ENCODE results near the gene TAC4. TPM values are rescaled to one million over a fixed set of nuclear protein-coding genes. Genes with fewer than 3 reads are reported as not detected.

The TAC4 gene
- total and polyA plus RNA-seq, 2 of the 13 experiments (the other 11 are each of a cell fraction or from before 2014, with no cell fraction given), result not detected

GRCh38 chr17:49880291-49881053, 32.6 kb upstream of the TAC4 start (continued):
- TF ChIP-seq GZF1 (CRISPR knock-in tag; IDR thresholded peaks at IDR 0.05), result no peak
- no peak; the same call in 1 of the 2 replicates for TF ChIP-seq ZFP90 (CRISPR knock-in tag; IDR thresholded peaks at IDR 0.05; ENCODE audit: borderline replicate concordance)
- no peak for TF ChIP-seq ATF3 (CRISPR knock-in tag; IDR thresholded peaks at IDR 0.05)
- no peak for TF ChIP-seq ZBTB46 (CRISPR knock-in tag; IDR thresholded peaks at IDR 0.05; ENCODE audit: borderline replicate concordance)
- no peak for TF ChIP-seq ZNF724P (CRISPR knock-in tag; IDR thresholded peaks at IDR 0.05; ENCODE audit: borderline replicate concordance)
- TF ChIP-seq CREB3 (CRISPR knock-in tag; IDR thresholded peaks at IDR 0.05), result no peak
- TF ChIP-seq ZNF274 (CRISPR knock-in tag; IDR thresholded peaks at IDR 0.05), result no peak
- peak; percentile 68; the same call in 1 of the 2 replicates for TF ChIP-seq ZBED4 (CRISPR knock-in tag; IDR thresholded peaks at IDR 0.05; ENCODE audit: borderline replicate concordance)
- no peak; the same call in 1 of the 2 replicates for TF ChIP-seq YEATS2 (CRISPR knock-in tag; IDR thresholded peaks at IDR 0.05; ENCODE audit: borderline replicate concordance)
- TF ChIP-seq HMGA1 (CRISPR knock-in tag; conservative IDR thresholded peaks at IDR 0.05), result no peak
- TF ChIP-seq RAD21 (CRISPR knock-in tag; IDR thresholded peaks at IDR 0.05), result peak; percentile 99
- TF ChIP-seq ZNF44 (CRISPR knock-in tag; IDR thresholded peaks at IDR 0.05), result no peak
- TF ChIP-seq RORA (CRISPR knock-in tag; IDR thresholded peaks at IDR 0.05), result no peak
- TF ChIP-seq ZNF839 (CRISPR knock-in tag; IDR thresholded peaks at IDR 0.05; ENCODE audit: borderline replicate concordance), result peak; percentile 50; the same call in 1 of the 2 replicates
- no peak for TF ChIP-seq NCOA1 (CRISPR knock-in tag; IDR thresholded peaks at IDR 0.05)
- no peak for TF ChIP-seq ZNF329 (CRISPR knock-in tag; IDR thresholded peaks at IDR 0.05; ENCODE audit: low read depth)
- no peak for TF ChIP-seq CCDC6 (CRISPR knock-in tag; IDR thresholded peaks at IDR 0.05)
- TF ChIP-seq REXO4 (CRISPR knock-in tag; IDR thresholded peaks at IDR 0.05; ENCODE audit: borderline replicate concordance), result no peak
- peak; percentile 59; the same call in 1 of the 2 replicates for TF ChIP-seq MEIS2 (CRISPR knock-in tag; IDR thresholded peaks at IDR 0.05)
- TF ChIP-seq DRAP1 (CRISPR knock-in tag; IDR thresholded peaks at IDR 0.05), result no peak
- TF ChIP-seq TFDP1 (CRISPR knock-in tag; IDR thresholded peaks at IDR 0.05; ENCODE audit: borderline replicate concordance), result 0 out of 2 replicates have a peak, but pooled peaks have one; percentile 38

Measured in HepG2 (cell line).